NCI-H2081 (cell line): ENCODE measurements around the gene CMTM1.

Experiments used
- DNase-seq, 2 experiments: peaks; one replicate each; lab custom pipeline; 2025; lab: John Stamatoyannopoulos, UW

Gene CMTM1

GRCh38 chr16:66566051-66566901, at the start of gene CMTM1:
TSS of gene CMTM1 (plus strand) at chr16:66566439. CDS start at chr16:66566514, 75 bp downstream.
- DNase-seq, result no peak

- no peak for DNase-seq
Measured at GRCh38 chr16:66516509-66516807, 49.8 kb upstream of the CMTM1 start.

DNA sequence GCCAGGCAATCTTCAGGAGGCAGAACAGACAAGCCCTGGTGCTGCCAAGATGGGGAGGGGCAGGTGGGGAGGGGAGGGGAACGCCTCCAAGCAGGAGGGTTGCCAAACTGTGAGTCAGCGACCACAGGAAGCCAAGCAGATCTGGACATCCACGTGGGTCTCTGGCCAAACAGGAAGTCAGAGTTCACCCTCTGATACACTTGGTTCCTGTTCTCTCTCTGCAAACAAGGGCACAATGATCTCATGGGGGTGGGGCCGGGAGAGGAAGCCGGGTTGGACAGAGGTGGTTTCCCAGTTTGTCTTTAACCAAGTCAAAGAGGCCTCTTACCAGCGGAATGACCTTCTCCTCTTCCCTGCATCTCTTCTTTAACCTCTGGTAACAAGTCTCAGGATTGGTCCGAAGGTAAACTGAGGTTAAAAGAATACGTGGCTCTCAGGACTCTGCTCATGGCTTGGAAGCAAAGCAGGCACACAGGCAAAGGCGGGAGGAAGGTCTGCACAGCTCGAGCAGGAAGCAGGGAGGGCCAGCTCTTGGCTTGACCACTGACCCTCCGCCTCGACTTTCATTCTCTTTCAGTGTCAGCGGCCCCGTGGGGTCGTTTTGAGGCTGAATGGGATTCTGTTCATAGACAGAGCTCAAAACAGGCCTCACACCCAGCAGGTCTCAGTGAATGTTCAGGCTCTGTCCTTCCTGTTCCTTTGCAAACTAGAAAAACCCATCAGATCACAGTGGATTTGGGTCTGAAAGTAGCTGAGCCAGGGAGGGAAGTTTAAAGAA, 49.2 kb upstream of the CMTM1 start:
- DNase-seq, result peak; percentile 41 to 61

DNA sequence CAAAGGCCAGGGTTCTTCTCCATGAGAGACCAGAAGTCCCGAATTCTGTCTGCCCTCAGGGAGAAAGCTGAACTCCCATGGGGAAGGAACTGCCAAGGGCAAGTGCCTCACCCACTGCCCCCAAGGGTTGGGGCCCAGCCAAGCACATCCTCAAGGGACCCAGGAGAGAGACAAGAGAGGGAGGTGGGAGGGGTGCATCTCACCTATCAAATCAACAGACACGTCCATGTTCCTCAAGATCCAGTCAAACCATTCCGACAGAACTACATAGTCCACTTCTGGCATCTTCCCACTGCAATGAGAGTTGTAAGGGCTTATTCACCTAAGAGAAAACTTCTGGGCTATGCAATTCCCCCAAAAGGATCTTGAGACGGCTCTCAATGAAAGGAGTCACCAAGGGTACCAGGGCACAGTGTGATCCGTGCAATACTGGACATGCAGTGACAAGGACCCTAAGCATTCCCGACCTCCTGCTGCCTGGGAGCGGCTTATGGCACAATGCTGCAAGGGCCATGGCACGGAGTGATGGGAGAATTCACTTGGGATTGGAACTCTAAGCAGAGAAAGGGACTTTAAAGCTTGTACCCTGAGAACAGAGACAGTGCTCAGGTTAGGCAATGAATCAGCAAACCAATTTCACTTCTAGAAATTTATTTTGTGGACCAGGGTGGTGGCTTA, 48.5 kb upstream of the CMTM1 start:
- DNase-seq, result no peak

GRCh38 chr16:66519482-66520373, 46.5 kb upstream of the CMTM1 start:
- DNase-seq, result no peak

- no peak for DNase-seq
Measured at GRCh38 chr16:66520406-66521170, 45.7 kb upstream of the CMTM1 start.

DNA sequence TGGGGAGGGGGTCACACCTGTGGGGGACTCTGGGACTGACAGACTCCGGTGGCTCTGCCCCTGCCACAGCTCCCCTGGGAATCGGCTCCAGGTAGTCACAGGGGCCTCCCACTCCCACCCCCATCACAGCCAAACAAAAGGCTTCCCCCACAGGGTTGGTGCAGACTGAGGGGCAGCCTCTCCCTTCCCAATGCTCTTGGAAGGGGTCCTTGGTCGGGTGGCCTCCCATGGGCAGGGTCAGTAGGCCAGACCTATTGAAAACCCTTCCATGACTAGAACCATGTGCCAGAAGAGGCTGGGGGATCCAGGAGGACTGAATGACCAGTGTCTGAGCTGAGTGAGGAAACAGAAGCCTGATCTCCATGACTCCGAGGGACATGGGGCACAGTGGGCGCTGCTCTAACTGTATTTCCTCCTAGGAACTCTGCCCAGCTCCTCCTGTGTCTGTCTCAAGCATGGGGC, 45.0 kb upstream of the CMTM1 start:
- DNase-seq, result no peak

- no peak for DNase-seq
Measured at GRCh38 chr16:66521951-66522771, 44.1 kb upstream of the CMTM1 start.

DNA sequence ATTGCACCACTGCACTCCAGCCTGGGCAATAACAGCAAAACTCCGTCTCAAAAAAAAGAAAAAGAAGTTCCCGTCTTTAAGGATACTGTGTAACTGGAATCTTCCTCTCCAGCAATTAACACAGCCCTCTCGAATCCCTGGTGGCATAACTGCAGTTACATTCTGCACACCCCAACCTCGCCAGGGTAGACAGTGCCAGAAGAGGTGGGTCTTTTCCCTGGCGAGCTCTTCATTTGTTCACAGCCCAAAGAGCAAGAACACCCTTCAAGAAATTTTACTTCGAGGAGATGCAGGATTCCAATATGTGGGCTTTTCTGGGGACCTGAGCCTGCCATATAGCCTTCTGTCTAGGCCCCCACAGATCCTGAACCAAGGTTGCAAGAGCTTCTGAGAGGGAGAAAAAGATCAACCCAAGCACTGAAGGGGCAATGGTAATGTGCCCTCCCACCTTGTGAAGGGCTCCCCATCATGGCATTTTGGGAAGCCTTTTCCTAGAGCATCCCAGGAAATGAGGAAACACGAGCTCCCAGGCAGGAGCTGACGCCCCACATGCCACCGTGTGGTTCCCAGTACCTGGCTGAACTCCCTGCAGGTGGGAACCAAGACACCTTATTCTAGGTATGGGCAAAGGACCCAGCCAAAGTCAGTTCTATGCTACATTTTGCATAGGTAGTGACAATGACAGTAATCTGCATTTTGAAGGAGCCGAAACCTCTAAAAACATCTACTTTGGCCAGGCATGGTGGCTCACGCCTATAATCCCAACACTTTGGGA, 43.2 kb upstream of the CMTM1 start:
- DNase-seq, result no peak

DNA sequence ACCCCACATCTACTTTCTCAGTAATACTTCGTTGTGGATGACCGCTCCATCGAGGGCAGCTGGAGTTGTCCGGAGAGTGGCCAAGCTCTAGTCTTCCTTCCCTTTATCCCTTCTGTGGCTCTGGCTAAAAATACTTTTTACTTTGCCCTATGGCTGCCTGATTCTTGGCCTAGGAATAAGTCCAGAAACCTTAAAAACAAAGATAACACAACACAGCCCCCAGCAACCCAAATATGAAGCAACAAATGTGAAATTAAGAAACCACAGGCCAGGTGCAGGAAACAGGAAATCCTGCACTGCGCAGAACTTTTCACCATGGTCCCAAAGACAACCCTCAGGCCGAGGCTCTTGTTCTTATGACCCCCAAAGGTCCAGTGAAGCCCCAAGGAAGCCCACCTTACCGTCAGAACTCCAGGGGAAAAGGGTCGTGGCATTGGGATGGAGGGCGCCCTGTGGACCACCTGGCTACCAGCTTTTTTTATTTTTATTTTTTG, 42.3 kb upstream of the CMTM1 start:
- no peak for DNase-seq

DNA sequence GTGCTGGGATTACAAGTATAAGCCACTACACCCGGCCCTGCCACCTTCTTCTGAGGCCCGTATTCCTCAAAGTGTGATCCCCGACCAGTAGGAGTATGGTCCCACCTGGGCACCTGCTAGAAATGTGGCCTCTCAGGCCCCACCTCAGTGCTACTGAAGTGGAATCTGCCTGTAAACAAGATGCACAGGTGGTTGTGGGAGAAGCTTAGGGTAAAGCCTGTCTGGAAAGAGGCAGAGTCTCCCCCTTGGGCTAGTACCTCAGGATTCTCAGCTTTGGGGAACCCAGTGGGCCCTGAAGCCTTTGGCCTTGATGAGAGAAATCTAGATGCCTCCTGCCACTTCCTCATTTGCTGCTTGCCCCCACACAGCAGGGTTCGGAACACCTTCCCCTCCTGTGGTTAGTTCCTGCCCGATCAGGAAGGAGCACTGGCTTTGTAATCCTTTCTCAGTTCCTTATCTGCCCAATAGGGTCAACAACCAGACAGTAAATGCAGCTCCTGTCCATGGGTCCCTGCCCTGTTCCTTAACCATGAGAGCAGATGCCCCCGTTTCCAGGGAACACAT, 41.6 kb upstream of the CMTM1 start:
- no peak for DNase-seq

GRCh38 chr16:66525396-66526180, 40.7 kb upstream of the CMTM1 start:
- DNase-seq, result no peak

DNA sequence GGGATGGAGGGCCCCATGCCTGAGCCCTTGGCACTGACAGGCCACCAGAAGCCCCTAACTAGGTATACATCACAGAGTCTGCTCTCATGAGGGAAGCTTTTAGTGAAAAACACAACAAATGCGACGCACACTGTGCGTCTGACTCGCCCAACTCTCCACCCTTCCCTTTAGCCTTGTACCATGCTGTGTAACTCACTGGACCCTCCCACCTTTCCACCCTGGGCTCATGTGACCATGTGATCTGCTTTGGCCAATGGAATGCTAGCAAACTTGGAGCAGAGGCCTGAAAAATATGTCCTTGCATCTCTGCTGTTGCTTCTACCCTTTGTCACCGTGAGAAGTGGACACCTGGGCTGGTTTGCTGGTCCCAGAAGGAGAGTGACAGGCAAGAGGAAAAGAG, 37.9 kb upstream of the CMTM1 start:
- no peak for DNase-seq

DNA sequence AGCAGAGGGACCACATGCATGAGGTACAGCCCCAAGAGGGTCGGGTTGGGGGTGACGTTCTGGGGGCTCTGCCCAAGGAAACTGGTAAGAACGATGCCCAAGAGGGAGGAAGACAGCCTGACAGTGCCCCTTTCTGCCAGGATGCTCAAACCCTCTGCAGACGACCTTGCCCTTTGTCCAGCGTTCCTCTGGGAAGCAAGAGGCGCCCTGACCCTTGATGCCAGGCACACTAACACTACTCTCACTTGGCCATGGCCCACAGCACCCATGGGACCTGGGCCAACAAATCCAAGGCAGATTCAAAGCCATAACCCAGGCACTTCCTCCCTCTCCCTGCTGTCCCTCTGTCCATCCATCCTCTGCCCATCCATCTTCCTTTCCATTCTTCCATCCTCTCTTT, 36.8 kb upstream of the CMTM1 start:
- DNase-seq, result no peak

- no peak for DNase-seq
Measured at GRCh38 chr16:66534376-66534799, 31.9 kb upstream of the CMTM1 start.

DNA sequence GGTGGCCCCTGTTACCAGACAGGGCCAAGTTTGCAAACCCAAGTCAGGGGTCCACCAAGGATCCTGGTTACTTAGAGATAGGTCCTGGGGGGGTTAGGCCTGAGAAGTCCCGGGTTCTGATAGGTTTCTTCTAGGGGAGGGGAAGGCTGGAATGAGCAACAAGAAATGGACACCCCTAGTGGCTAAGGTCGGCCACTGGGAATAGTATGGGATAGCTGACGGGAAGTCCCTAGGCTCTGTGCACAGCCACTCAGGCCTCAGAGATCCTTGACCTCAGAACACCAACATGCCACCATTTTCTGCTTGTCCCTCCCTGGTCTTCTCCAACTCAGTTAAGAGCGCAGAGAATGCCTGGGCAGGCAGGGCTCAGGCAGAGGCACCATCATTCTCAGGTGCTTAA, 29.7 kb upstream of the CMTM1 start:
- no peak for DNase-seq

DNA sequence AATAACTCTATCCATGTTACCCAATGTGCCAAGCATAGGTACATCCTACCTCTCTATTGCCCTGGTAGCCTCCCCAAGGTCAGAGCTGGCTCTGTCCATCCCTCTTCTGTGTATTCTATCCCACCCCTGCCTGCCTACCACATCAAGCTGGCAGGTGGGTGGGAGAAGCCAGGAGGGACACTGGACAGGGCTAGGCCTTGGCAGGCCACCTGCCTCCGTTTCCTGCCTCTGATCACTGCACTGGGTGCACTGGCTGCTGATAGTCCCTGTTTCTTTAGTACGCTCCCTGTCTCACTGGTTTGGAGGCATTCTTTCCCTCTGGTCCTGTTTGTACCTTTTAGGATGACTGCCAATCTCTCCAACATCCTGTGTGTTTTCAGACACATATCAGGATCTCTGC, 29.0 kb upstream of the CMTM1 start:
- no peak for DNase-seq

GRCh38 chr16:66538910-66539309, 27.3 kb upstream of the CMTM1 start:
- no peak for DNase-seq
